Keratinocyte (primary cell): ENCODE results near the gene TRAPPC6A. TPM values are rescaled to one million over a fixed set of nuclear protein-coding genes. Genes with fewer than 3 reads are reported as not detected.

ENCODE experiments used
- DNase-seq: peaks from one replicate; pipeline ENCODE4 v3.0.0-alpha.2; 2011; ENCODE audit warnings: low read depth, missing footprints, low spot score
- FAIRE-seq: peaks from 2 replicates; lab custom pipeline; 2011; peaks lifted over from hg19 to GRCh38; lab: Jason Lieb, UNC
- H2AFZ ChIP-seq: 2 replicates; pipeline ENCODE4 v1.6.0; 2012; ENCODE audit warnings: low read length, control low read depth, inconsistent platforms; ENCODE audit not compliant: control insufficient read depth
- H3K27ac ChIP-seq: 2 replicates; pipeline ENCODE4 v1.5.1; 2011; ENCODE audit warnings: low read length; ENCODE audit not compliant: control insufficient read depth, insufficient read depth
- H3K27me3 ChIP-seq: 3 replicates; pipeline ENCODE4 v1.6.0; 2011; ENCODE audit warnings: low read length; ENCODE audit not compliant: control insufficient read depth, insufficient read depth; ENCODE audit errors: extremely low read depth
- H3K36me3 ChIP-seq, 2 experiments: 2 replicates in 1 of 2; 3 replicates in 1 of 2; pipeline ENCODE4 v1.5.1; 2011; ENCODE audit warnings: low read length in 2 of 2, mild to moderate bottlenecking in 1 of 2; ENCODE audit not compliant: control insufficient read depth in 2 of 2, insufficient read depth in 2 of 2; ENCODE audit errors: extremely low read depth in 1 of 2
- H3K4me1 ChIP-seq: 3 replicates; pipeline ENCODE4 v1.5.1; 2011; ENCODE audit warnings: low read length; ENCODE audit not compliant: control insufficient read depth, insufficient read depth; ENCODE audit errors: extremely low read depth
- H3K4me2 ChIP-seq: 3 replicates; pipeline ENCODE4 v1.6.0; 2011; ENCODE audit warnings: low read depth, low read length; ENCODE audit not compliant: control insufficient read depth, insufficient read depth; ENCODE audit errors: extremely low read depth
- H3K4me3 ChIP-seq, 3 experiments: fragments of 200-600 bp in 1 of 3; sonication (generic) in 1 of 3; 2 replicates in 2 of 3; 3 replicates in 1 of 3; pipeline ENCODE4 v1.5.1; 2011 to 2016; ENCODE audit warnings: low read length in 3 of 3, mild to moderate bottlenecking in 3 of 3, control low read depth in 2 of 3, inconsistent platforms in 1 of 3, low read depth in 1 of 3, mixed read lengths in 1 of 3, mixed run types in 1 of 3, moderate library complexity in 1 of 3; ENCODE audit not compliant: control insufficient read depth in 2 of 3, insufficient read depth in 2 of 3; ENCODE audit errors: extremely low read depth in 1 of 3
- H3K79me2 ChIP-seq: 2 replicates; pipeline ENCODE4 v1.6.0; 2012; ENCODE audit warnings: low read length; ENCODE audit not compliant: control insufficient read depth, insufficient read depth
- H3K9ac ChIP-seq: 3 replicates; pipeline ENCODE4 v1.6.0; 2011; ENCODE audit warnings: low read length; ENCODE audit not compliant: control insufficient read depth, insufficient read depth; ENCODE audit errors: extremely low read depth
- H3K9me1 ChIP-seq: 3 replicates; pipeline ENCODE4 v1.6.0; 2011; ENCODE audit warnings: low read length; ENCODE audit not compliant: control insufficient read depth, insufficient read depth; ENCODE audit errors: extremely low read depth
- H3K9me3 ChIP-seq: 2 replicates; pipeline ENCODE4 v1.5.1; 2012; ENCODE audit warnings: low read depth, low read length; ENCODE audit not compliant: control insufficient read depth
- H4K20me1 ChIP-seq: 3 replicates; pipeline ENCODE4 v1.6.0; 2011; ENCODE audit warnings: low read length; ENCODE audit not compliant: control insufficient read depth, insufficient read depth; ENCODE audit errors: extremely low read depth
- EZH2 ChIP-seq: IDR thresholded peaks from one replicate; pipeline ENCODE4 v1.6.1; 2012; ENCODE audit warnings: inconsistent platforms, mild to moderate bottlenecking, low read length, moderate library complexity
- dilution Hi-C: fragments of 300-500 bp; cut with MboI; formaldehyde crosslinking; loops from one replicate; pipeline ENCODE4 v1.7.0; 2020; ENCODE audit warnings: low sequenced_read_pairs; ENCODE audit not compliant: extremely low pct_ligation_motif_present
- polyA plus RNA-seq, 5 experiments: library from polyadenylated mRNA; depleted of rRNA in 3 of 5; stranded (reverse) in 3 of 5; stranded (forward) in 1 of 5; unstranded in 1 of 5; fragments of >200 nt; gene quantifications; 1 replicate in 1 of 5; 2 replicates in 3 of 5; 3 replicates in 1 of 5; pipeline versions ENCODE4 v1.2.1 to v1.2.3, GENCODE V29; 2011 to 2012; ENCODE audit warnings: missing spikeins in 2 of 5, low read depth in 1 of 5, low replicate concordance in 1 of 5
- TF ChIP-seq, protein P1 (sequence below), 3 experiments: IDR thresholded peaks in 1 of 3; conservative IDR thresholded peaks in 1 of 3; optimal IDR thresholded peaks in 1 of 3; 2 replicates in 2 of 3; 3 replicates in 1 of 3; pipeline versions ENCODE3 to v1.5.1; 2011; ENCODE audit warnings: low read length in 3 of 3, mild to moderate bottlenecking in 3 of 3, moderate library complexity in 2 of 3, control low read depth in 1 of 3, inconsistent platforms in 1 of 3; ENCODE audit not compliant: insufficient read depth in 2 of 3; ENCODE audit errors: extremely low read depth in 1 of 3

The TRAPPC6A gene
- polyA plus RNA-seq, 1 donor (not counting 4 experiments of a cell fraction or from before 2014, with no cell fraction given), result 4.7 TPM

DNA sequence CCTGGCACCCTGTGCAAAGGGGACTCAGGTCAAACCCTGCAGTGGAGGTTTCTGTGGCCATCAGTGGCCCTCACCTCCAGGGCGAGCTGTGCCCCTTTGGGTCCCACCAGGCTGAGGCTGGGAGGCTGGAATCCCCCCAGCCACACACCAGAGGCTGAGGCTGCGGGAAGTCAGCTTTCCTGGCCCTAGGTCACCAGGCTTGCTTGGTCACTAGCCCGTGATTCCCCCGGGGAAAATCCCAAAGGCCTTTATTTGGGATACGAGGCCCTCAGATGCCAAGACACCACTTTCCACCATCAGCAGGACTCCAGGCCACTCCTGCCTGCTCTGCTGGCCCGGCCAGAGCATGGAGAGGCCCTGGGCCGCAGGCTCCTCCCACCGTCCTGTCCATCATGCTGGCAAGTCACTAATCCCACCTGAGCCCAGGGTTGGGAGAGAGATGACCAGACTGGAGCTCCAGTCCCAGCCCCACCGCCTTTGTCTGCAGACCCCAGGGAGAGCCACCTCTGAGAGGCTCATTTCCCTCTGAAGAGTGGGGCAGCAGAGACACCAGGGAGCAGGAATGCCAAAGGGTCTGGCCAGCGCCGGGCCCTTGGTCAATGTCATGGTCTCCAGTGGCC lies 21.9 kb downstream of the TRAPPC6A start:
- DNase-seq, result no peak
- Histone ChIP-seq H4K20me1 (peaks cover 4% of the 10 kb centered on the region), H3K27me3 (peaks cover 24% of the 10 kb centered on the region), H3K36me3 (no peaks in the 10 kb centered on the region), H3K9me1 (no peaks in the 10 kb centered on the region), H3K4me2 (no peak overlapping the region), H3K79me2 (no peaks in the 10 kb centered on the region), H2AFZ (no peak overlapping the region), H3K27ac (no peak overlapping the region), H3K9me3 (peaks cover 4% of the 10 kb centered on the region), H3K9ac (no peak overlapping the region), H3K4me1 (peaks cover 33% of the 10 kb centered on the region), H3K4me3 (no peak overlapping the region)
- no peak for FAIRE-seq
- dilution Hi-C loops, result no loop called here
- no peak for TF ChIP-seq EZH2
- TF ChIP-seq, protein P1, sequence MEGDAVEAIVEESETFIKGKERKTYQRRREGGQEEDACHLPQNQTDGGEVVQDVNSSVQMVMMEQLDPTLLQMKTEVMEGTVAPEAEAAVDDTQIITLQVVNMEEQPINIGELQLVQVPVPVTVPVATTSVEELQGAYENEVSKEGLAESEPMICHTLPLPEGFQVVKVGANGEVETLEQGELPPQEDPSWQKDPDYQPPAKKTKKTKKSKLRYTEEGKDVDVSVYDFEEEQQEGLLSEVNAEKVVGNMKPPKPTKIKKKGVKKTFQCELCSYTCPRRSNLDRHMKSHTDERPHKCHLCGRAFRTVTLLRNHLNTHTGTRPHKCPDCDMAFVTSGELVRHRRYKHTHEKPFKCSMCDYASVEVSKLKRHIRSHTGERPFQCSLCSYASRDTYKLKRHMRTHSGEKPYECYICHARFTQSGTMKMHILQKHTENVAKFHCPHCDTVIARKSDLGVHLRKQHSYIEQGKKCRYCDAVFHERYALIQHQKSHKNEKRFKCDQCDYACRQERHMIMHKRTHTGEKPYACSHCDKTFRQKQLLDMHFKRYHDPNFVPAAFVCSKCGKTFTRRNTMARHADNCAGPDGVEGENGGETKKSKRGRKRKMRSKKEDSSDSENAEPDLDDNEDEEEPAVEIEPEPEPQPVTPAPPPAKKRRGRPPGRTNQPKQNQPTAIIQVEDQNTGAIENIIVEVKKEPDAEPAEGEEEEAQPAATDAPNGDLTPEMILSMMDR (optimal IDR thresholded peaks at IDR 0.05 in 1 of 3, IDR thresholded peaks at IDR 0.05 in 1 of 3, conservative IDR thresholded peaks at IDR 0.05 in 1 of 3; ENCODE audit: extremely low read depth in 1 of 3, insufficient read depth in 2 of 3, low read length in 3 of 3), result no peak

DNA sequence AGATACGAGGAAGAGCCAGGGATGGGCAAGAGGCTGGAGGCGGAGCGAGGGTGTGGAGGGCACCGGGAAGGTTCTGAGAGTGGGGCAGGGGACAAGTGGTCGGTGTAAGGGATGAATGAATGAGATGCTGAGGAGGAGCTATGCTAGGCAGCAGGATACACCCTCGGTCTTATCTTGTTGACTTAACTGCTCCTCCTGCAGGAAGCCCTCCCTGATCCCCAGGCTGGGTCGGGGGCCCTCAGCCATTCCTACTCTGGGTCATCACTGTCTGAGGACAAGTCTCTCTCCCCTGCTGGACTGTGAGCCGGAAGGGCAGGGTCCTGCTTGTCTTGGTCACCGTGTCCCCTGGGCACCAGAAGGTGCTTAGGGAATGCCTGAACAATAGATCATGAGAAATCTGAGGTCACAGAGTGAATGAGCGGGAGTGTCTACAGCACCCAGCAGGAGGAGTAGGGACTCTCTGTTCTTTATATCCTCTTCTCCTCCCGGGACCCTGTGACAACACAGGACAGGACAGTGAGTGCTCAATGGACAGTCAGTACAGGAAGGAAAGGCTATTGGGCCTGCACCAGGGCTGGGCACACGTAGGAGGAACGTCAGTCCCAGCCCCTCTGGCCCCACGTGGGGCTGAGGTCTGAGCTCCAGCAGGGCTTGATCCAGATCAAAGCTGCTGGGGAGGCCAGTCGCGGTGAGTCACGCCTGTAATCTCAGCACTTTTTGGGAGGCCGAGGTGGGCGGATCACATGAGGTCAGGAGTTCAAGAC lies 23.8 kb downstream of the TRAPPC6A start:
- DNase-seq (no peak), FAIRE-seq (no peak)
- Histone ChIP-seq H3K4me1 (peaks cover 29% of the 10 kb centered on the region), H3K27me3 (peaks cover 24% of the 10 kb centered on the region), H3K79me2 (no peaks in the 10 kb centered on the region), H4K20me1 (peaks cover 7% of the 10 kb centered on the region), H3K9ac (no peak overlapping the region), H3K36me3 (no peaks in the 10 kb centered on the region), H3K9me3 (peaks cover 4% of the 10 kb centered on the region), H3K4me3 (no peak overlapping the region), H3K27ac (no peak overlapping the region), H3K4me2 (no peak overlapping the region), H3K9me1 (no peaks in the 10 kb centered on the region), H2AFZ (no peak overlapping the region)
- TF ChIP-seq, protein P1 (optimal IDR thresholded peaks at IDR 0.05 in 1 of 3, IDR thresholded peaks at IDR 0.05 in 1 of 3, conservative IDR thresholded peaks at IDR 0.05 in 1 of 3; ENCODE audit: extremely low read depth in 1 of 3, insufficient read depth in 2 of 3, low read length in 3 of 3), result no peak
- TF ChIP-seq EZH2, result no peak
- dilution Hi-C loops, result no loop called here
